Neural progenitor cell (in vitro differentiated cells): ENCODE results near the gene ARID5B. TPM values are rescaled to one million over a fixed set of nuclear protein-coding genes. Genes with fewer than 3 reads are reported as not detected.
A peak's percentile ranks its signal among the peaks of the same experiment; 100 is the strongest.

Experiments used
- DNase-seq: peaks from one replicate; pipeline ENCODE4 v3.0.0-alpha.2; 2016; ENCODE audit warnings: low spot score
- H2AFZ ChIP-seq: fragments of 200-600 bp; sonication (generic); replicated peaks from 2 replicates; pipeline ENCODE4 v1.6.1; 2016; ENCODE audit warnings: antibody characterized with exemption
- H3F3A ChIP-seq: fragments of 200-600 bp; sonication (generic); 2 replicates; pipeline ENCODE4 v1.6.1; 2016; ENCODE audit warnings: antibody characterized with exemption, low read depth
- H3K27ac ChIP-seq: fragments of 200-600 bp; sonication (generic); 2 replicates; pipeline ENCODE4 v1.5.1; 2016; ENCODE audit warnings: mild to moderate bottlenecking
- H3K27me3 ChIP-seq: fragments of 200-600 bp; sonication (generic); 2 replicates; pipeline ENCODE4 v1.6.1; 2016; ENCODE audit warnings: mild to moderate bottlenecking, moderate library complexity
- H3K36me3 ChIP-seq: fragments of 200-600 bp; sonication (generic); 2 replicates; pipeline ENCODE4 v1.5.1; 2016
- H3K4me1 ChIP-seq: fragments of 200-600 bp; sonication (generic); 2 replicates; pipeline ENCODE4 v1.6.1; 2016; ENCODE audit warnings: mixed run types
- H3K4me2 ChIP-seq: fragments of 200-600 bp; sonication (generic); 2 replicates; pipeline ENCODE4 v1.6.1; 2016
- H3K4me3 ChIP-seq: fragments of 200-600 bp; sonication (generic); 2 replicates; pipeline ENCODE4 v1.5.1; 2016
- H3K79me2 ChIP-seq: fragments of 200-600 bp; sonication (generic); 2 replicates; pipeline ENCODE4 v1.6.1; 2016; ENCODE audit warnings: low read depth
- H3K9ac ChIP-seq: fragments of 200-600 bp; sonication (generic); 2 replicates; pipeline ENCODE4 v1.6.1; 2016
- H3K9me3 ChIP-seq: fragments of 200-600 bp; sonication (generic); 2 replicates; pipeline ENCODE4 v1.5.1; 2016; ENCODE audit warnings: low read depth
- H4K20me1 ChIP-seq: fragments of 200-600 bp; sonication (generic); 2 replicates; pipeline ENCODE4 v1.6.1; 2016; ENCODE audit warnings: low read depth
- H3K27ac Mint-ChIP-seq: 3 replicates; pipeline ENCODE4 v1.8.0; 2021; ENCODE audit warnings: mixed read lengths
- H3K27me3 Mint-ChIP-seq: 2 replicates; pipeline ENCODE4 v1.8.0; 2022; ENCODE audit warnings: low read depth, mild to moderate bottlenecking, inconsistent platforms, moderate library complexity, mixed read lengths; ENCODE audit not compliant: insufficient read depth
- H3K36me3 Mint-ChIP-seq: 3 replicates; pipeline ENCODE4 v1.8.0; 2021; ENCODE audit warnings: mixed read lengths
- H3K4me1 Mint-ChIP-seq: 3 replicates; pipeline ENCODE4 v1.8.0; 2021; ENCODE audit warnings: mixed read lengths
- H3K4me3 Mint-ChIP-seq: 3 replicates; pipeline ENCODE4 v1.8.0; 2021; ENCODE audit warnings: mild to moderate bottlenecking, moderate library complexity, mixed read lengths
- H3K9me3 Mint-ChIP-seq: 3 replicates; pipeline ENCODE4 v1.8.0; 2020; ENCODE audit warnings: mixed read lengths
- EZH2 ChIP-seq: fragments of 200-600 bp; sonication (generic); IDR thresholded peaks from 2 replicates; pipeline ENCODE4 v1.6.1; 2017; ENCODE audit warnings: antibody characterized with exemption, mild to moderate bottlenecking, moderate library complexity
- EZH2phosphoT487 ChIP-seq: fragments of 200-600 bp; sonication (generic); IDR thresholded peaks from 2 replicates; pipeline ENCODE4 v1.6.1; 2017; ENCODE audit warnings: antibody characterized with exemption
- total RNA-seq: library from RNA; depleted of rRNA; stranded (reverse); fragments of >200 nt; gene quantifications from 2 replicates; pipeline ENCODE4 v1.2.3, GENCODE V29; 2015; ENCODE audit warnings: low replicate concordance
- TF ChIP-seq, protein P1 (sequence below): fragments of 200-600 bp; sonication (generic); IDR thresholded peaks from 2 replicates; pipeline ENCODE4 v1.5.1; 2017; ENCODE audit warnings: antibody characterized with exemption, mild to moderate bottlenecking

ARID5B gene
- total RNA-seq, 1 donor from 2014 or later, result 1.5 TPM

DNA sequence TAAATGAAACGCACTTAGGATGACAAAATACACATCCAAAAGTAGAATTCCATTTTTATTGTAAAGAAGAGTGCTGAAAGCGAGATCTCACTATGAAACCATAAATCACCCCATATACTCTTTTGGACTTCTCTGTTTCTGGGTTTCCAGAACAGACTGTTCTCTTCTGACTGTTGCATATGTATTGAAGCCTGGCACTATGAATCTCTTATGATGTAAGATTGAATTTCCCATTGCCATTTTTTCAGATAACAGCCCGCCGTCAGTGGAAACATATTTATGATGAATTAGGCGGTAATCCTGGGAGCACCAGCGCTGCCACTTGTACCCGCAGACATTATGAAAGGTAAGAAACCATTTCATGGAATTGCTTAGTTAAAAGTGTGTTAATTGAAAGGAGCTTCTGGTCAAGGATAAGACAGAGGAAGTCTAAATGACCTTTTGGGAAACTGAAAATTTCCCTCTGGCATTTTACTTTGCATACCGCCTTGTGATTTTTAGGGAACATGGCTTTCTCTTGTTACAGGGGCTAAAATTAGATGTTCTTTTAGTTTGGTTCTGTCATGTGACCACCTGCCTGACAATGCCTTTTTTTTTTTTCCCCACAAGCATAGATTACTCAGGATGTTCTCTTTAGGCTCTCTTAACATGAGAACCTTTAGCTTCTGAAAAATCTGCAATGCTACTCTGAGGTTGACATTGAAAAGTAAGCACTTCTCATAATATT is 168.1 kb downstream of the ARID5B start:
- no peaks in the 10 kb centered on the region for H3F3A ChIP-seq
- H4K20me1 ChIP-seq, result no peaks in the 10 kb centered on the region
- H3K4me1 Mint-ChIP-seq, result no peaks in the 10 kb centered on the region
- no peak for TF ChIP-seq EZH2
- H3K4me1 ChIP-seq, result no peaks in the 10 kb centered on the region
- H3K27me3 Mint-ChIP-seq, result peaks cover 2% of the 10 kb centered on the region
- H3K9me3 Mint-ChIP-seq, result no peaks in the 10 kb centered on the region
- H3K4me3 ChIP-seq, result no peak overlapping the region
- no peak overlapping the region for H3K9ac ChIP-seq
- H3K27ac Mint-ChIP-seq, result no peak overlapping the region
- H3K79me2 ChIP-seq, result no peaks in the 10 kb centered on the region
- no peak for DNase-seq
- H3K9me3 ChIP-seq, result no peaks in the 10 kb centered on the region
- no peak overlapping the region for H3K27ac ChIP-seq
- H3K27me3 ChIP-seq, result no peaks in the 10 kb centered on the region
- H2AFZ ChIP-seq, result no peak overlapping the region
- no peak overlapping the region for H3K4me2 ChIP-seq
- peaks cover 33% of the 10 kb centered on the region for H3K36me3 Mint-ChIP-seq
- no peak overlapping the region for H3K4me3 Mint-ChIP-seq
- no peaks in the 10 kb centered on the region for H3K36me3 ChIP-seq

DNA sequence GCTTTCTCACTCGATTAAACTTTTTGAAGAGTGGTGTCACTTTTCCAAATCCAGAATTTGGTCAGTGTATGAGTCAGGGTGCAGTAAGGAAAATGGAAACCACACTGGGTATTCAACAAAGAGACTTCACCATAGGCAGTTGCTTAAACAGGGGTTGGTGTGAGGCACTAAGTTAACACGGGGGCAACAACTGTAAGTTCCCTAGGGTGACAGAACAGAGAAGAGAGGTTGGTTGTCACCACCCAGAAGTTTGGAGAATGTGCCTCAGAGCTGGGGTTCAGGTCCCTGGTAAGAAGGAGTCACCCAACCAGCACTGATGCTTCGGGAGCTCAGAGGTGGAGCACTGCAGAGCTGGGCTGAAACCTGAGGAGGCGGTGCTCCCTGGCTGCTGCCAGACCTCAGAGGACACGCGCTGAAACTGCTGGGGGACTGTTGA is 170.4 kb downstream of the ARID5B start:
- H3K27ac Mint-ChIP-seq, result no peak overlapping the region
- Histone ChIP-seq H3K4me3 (no peak overlapping the region), H3K79me2 (no peaks in the 10 kb centered on the region), H3F3A (no peaks in the 10 kb centered on the region), H3K4me1 (no peaks in the 10 kb centered on the region), H4K20me1 (no peaks in the 10 kb centered on the region), H3K9ac (no peak overlapping the region), H2AFZ (peak overlapping the region; percentile 6), H3K9me3 (no peaks in the 10 kb centered on the region), H3K36me3 (no peaks in the 10 kb centered on the region), H3K27me3 (no peaks in the 10 kb centered on the region), H3K4me2 (no peak overlapping the region), H3K27ac (no peak overlapping the region)
- peaks cover 2% of the 10 kb centered on the region for H3K4me1 Mint-ChIP-seq
- no peaks in the 10 kb centered on the region for H3K27me3 Mint-ChIP-seq
- peak; percentile 19 for DNase-seq
- TF ChIP-seq, protein P1, sequence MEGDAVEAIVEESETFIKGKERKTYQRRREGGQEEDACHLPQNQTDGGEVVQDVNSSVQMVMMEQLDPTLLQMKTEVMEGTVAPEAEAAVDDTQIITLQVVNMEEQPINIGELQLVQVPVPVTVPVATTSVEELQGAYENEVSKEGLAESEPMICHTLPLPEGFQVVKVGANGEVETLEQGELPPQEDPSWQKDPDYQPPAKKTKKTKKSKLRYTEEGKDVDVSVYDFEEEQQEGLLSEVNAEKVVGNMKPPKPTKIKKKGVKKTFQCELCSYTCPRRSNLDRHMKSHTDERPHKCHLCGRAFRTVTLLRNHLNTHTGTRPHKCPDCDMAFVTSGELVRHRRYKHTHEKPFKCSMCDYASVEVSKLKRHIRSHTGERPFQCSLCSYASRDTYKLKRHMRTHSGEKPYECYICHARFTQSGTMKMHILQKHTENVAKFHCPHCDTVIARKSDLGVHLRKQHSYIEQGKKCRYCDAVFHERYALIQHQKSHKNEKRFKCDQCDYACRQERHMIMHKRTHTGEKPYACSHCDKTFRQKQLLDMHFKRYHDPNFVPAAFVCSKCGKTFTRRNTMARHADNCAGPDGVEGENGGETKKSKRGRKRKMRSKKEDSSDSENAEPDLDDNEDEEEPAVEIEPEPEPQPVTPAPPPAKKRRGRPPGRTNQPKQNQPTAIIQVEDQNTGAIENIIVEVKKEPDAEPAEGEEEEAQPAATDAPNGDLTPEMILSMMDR, result no peak
- H3K9me3 Mint-ChIP-seq, result no peaks in the 10 kb centered on the region
- H3K36me3 Mint-ChIP-seq, result peaks cover 36% of the 10 kb centered on the region
- H3K4me3 Mint-ChIP-seq, result no peak overlapping the region

DNA sequence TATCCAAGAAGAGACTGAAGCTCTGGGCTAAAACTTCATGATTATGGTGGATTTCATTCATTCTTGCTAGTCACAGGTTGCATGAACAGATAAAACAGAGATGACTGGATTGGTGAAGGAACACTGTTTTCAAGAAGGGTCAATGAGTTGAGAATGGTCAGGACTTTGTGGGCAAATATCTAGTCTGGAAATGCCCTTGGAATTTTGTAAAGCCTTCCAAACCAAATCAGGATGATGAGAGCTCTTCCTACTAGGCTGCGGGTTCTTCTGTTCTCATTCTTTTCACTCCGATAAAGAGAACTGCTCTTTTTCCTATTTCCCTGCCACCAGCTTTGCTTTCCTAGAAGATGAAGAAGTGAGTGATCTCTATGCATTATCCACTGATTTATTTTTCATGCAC is 171.4 kb downstream of the ARID5B start:
- no peaks in the 10 kb centered on the region for H3K36me3 ChIP-seq
- H3K79me2 ChIP-seq, result no peaks in the 10 kb centered on the region
- Mint-ChIP-seq H3K4me1 (peaks cover 4% of the 10 kb centered on the region), H3K36me3 (peaks cover 36% of the 10 kb centered on the region), H3K4me3 (no peak overlapping the region), H3K9me3 (no peaks in the 10 kb centered on the region), H3K27me3 (no peaks in the 10 kb centered on the region), H3K27ac (no peak overlapping the region)
- no peak overlapping the region for H3K4me3 ChIP-seq
- no peaks in the 10 kb centered on the region for H3K9me3 ChIP-seq
- TF ChIP-seq EZH2, result no peak
- TF ChIP-seq, protein P1, result no peak
- TF ChIP-seq EZH2phosphoT487, result no peak
- H3K27ac ChIP-seq, result no peak overlapping the region
- no peaks in the 10 kb centered on the region for H4K20me1 ChIP-seq
- no peak for DNase-seq
- H2AFZ ChIP-seq, result no peak overlapping the region
- no peaks in the 10 kb centered on the region for H3K27me3 ChIP-seq
- no peak overlapping the region for H3K9ac ChIP-seq
- H3K4me1 ChIP-seq, result no peaks in the 10 kb centered on the region
- no peaks in the 10 kb centered on the region for H3F3A ChIP-seq
- H3K4me2 ChIP-seq, result no peak overlapping the region

DNA sequence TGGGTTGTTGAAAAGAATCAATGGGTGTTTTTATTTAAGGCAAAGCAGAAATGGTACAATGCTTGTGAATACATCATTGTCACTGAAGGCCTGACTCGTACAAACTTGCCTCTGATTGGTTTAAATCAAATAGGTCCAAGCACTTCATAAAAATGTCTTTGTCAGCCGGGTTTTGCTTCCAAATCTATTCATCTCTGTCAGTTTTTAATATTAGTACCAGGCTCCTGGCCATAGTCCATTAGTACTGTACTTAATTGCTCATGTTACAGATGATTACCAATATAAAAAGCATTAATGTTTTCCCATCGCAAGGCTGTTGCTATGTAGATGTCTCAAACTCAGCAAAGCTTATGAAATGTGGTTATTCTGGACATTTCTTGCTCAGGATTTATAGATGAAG is 171.9 kb downstream of the ARID5B start:
- Histone ChIP-seq H3K27ac (no peak overlapping the region), H3K9me3 (no peaks in the 10 kb centered on the region), H3K9ac (no peak overlapping the region), H3K79me2 (no peaks in the 10 kb centered on the region), H3K27me3 (no peaks in the 10 kb centered on the region), H2AFZ (no peak overlapping the region), H3K4me1 (no peaks in the 10 kb centered on the region), H3K36me3 (no peaks in the 10 kb centered on the region), H3K4me3 (no peak overlapping the region), H4K20me1 (no peaks in the 10 kb centered on the region), H3K4me2 (no peak overlapping the region), H3F3A (no peaks in the 10 kb centered on the region)
- Mint-ChIP-seq H3K27ac (no peak overlapping the region), H3K36me3 (peaks cover 36% of the 10 kb centered on the region), H3K9me3 (no peaks in the 10 kb centered on the region), H3K27me3 (no peaks in the 10 kb centered on the region), H3K4me1 (peaks cover 4% of the 10 kb centered on the region), H3K4me3 (no peak overlapping the region)
- TF ChIP-seq, protein P1, result no peak
- no peak for TF ChIP-seq EZH2
- no peak for TF ChIP-seq EZH2phosphoT487
- no peak for DNase-seq
